ENCODE measurements around the gene RDH16.
"Not testable (repeated sequence)": the region's sequence is repeated elsewhere in the genome, so short reads cannot be mapped to it uniquely, and the experiment has no call there.

RDH16 gene

DNA sequence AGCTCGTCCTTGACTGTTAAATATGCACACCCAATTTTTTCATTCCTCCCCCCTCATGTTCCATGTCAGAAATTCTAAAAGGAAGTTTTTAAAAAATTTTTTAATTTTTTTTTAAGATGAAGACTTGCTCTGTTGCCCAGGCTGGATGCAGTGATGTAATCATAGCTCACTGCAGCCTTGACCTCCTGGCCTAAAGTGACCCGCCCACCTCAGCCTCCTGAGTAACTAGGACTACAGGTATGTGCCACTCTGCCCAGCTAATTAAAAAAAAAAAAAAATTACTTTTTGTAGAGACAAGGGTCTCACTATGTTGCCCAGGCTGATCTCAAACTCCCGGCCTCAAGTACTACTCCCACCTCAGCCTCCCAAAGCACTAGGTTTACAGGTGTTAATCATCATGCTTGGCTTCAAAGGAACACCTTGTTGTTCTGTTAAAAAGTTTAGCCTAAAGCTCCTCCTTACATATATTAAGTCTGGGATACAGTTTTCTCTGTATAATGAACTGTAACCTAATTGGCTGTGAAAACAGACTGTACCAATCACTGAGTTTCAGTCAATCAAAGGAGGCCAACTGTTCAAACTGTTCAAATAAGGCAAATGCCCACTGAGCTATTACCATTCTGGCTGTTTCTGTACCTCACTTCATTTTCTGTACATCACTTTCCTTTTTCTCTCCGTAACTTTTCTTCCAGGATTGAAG lies 41.0 kb downstream of the RDH16 start:
- DNase-seq = no peak

DNA sequence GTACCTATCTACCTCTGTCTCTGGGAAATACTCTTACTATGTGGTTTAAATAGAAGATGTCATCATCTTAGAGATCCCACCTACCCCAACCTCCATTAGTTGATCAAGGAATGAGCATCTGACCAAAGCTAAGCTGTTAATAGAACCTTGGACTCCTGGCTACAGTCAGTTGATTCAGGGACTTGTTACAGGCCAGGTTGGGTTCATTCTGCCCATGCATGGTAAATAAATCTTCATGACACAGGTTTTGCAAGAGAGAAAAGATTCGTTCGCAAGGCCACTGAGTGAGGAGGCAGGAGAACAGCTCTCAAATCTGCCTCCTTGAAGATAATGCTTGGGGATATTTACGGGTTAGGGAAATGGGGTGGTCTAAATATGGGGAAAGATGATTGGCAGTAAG lies 42.7 kb downstream of the RDH16 start:
- DNase-seq = no peak

DNA sequence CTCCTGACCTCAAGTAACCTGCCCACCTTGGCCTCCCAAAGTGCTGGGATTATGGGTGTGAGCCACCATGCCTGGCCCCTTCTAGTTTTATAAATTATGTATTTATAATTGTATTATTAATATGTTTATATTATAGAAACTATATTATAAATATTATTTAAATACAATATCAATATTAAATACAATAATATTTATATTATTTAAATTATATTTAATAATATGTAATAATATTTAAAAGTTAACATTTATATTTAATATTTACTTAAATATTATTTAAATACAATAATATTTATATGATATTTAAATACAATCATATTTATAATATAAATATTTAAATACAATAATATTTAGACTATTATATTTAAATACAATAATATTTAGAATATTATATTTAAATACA lies 43.2 kb downstream of the RDH16 start:
- DNase-seq = no peak

DNA sequence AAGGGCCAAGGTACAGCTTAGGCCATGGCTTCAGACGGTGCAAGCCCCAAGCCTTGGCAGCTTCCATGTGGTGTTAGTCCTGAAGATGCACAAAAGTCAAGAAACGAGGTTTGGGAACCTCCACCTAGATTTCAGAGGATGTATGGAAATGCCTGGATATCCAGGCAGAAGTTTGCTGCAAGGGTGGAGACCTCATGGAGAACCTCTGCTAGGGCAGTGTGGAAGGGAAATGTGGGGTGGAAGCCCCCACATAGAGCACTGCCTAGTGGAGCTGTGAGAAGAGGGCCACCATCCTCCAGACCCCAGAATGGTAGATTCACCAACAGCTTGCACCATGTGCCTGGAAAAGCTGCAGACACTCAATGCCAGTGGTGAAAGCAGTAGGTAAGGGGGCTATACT lies 48.0 kb downstream of the RDH16 start:
- not testable (repeated sequence) for DNase-seq

DNA sequence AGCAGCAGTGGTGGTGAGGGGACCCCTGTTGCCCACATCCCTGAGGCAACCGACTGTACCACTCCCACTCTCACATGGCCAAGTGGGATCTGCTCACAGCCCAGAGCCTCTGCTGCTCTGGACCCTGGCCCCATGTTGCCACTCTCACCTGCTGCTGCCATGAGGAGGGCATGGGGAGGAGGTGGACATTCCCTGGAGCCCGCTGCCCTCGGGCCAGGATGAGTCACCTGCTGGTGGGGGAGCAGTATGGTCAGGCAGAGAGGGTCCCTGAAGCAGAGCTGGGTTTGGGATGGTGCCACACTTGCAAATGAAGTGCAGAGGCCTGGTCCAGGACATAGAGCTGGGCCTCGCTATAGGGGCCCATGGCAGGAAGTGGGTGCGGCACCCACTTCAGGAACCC lies 49.3 kb downstream of the RDH16 start:
- no peak for DNase-seq

DNA sequence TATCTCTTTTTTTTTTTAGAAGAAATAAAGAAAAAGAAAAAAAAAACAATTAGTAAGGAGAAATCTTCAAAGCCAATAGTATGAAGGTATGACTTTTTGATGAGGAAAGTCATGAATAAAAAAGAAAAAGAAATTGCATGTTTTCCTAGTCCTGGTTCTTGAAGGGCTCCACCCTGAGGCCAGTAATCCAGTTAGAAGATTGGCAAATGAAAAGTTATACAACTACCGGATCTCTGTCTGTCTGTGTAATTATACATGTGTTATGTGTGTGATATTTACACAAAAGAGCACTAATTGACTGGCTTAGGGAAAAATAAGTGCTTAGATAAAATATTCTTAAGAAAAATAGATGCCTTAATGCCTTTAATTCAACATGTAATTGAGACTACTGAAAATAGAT lies 51.6 kb downstream of the RDH16 start:
- DNase-seq = no peak

DNA sequence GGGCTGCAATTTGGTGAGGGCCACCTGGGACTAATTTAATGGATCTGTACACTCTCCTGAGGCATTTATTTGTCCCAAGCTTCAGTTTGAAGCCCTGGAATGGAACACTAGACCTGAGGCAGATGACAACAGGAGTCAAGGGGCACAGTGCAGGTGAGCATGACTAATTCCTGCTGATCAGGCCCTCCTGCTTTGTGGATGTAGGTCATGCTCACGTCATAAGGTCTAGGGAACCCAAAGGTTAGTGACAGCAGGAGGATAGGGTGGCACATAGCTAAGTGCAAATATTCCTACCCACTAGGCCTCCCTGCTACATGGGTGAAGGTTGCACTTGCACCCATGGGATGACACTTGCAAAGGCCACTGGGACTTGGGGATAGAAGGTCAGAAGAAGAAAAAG lies 54.0 kb downstream of the RDH16 start:
- DNase-seq = no peak

Measured in NCI-H1436 treated with DMSO at 0.1 percent for 48 hours (cell line).